Measurements from ENCODE around the gene AFAP1L1. TPM values are rescaled to one million over a fixed set of nuclear protein-coding genes. Genes with fewer than 3 reads are reported as not detected.

AFAP1L1 gene
- total RNA-seq, 1 donor from 2014 or later = 0.36 TPM

DNA sequence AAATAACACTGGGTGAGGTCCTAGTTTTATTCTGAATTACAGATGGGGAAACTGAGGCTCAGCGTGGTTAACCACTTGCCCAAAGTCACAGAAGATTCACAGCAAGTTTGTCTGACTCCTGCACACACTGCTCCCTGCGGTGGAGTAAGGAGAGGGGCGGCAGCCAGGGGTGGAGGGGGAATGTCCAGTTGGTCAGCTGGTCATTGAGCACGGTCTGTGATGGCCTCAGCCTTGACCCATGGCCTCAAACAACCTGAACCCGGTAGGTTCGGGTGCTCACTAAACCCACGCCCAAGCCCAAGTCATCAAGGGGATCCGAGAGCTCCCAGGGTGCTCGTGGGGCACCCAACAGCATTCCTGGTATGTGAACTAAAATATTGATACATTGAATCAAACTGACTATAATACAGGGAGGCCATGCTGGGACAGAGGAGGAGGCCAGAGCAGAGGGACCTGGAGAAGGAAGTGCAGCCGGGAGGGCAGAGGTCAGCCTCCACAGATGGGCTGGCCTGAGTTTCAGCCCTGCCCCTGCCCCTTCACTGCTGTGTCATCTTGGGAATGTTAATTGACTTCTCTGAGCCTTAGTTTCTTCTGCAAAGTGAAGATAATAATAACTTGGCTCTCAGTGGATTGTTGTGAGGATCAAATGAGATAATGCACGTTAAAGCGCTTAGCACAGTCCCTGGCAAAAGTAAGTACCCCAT, 111.0 kb downstream of the AFAP1L1 start:
- TF ChIP-seq EZH2 (IDR thresholded peaks at IDR 0.05) (no peak), EZH2phosphoT487 (IDR thresholded peaks at IDR 0.05) (no peak)
- TF ChIP-seq, protein P1, sequence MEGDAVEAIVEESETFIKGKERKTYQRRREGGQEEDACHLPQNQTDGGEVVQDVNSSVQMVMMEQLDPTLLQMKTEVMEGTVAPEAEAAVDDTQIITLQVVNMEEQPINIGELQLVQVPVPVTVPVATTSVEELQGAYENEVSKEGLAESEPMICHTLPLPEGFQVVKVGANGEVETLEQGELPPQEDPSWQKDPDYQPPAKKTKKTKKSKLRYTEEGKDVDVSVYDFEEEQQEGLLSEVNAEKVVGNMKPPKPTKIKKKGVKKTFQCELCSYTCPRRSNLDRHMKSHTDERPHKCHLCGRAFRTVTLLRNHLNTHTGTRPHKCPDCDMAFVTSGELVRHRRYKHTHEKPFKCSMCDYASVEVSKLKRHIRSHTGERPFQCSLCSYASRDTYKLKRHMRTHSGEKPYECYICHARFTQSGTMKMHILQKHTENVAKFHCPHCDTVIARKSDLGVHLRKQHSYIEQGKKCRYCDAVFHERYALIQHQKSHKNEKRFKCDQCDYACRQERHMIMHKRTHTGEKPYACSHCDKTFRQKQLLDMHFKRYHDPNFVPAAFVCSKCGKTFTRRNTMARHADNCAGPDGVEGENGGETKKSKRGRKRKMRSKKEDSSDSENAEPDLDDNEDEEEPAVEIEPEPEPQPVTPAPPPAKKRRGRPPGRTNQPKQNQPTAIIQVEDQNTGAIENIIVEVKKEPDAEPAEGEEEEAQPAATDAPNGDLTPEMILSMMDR (IDR thresholded peaks at IDR 0.05) = no peak
- H3K4me3 Mint-ChIP-seq = no peak overlapping the region
- no peak overlapping the region for H3K27ac Mint-ChIP-seq
- Histone ChIP-seq H3K36me3 (no peaks in the 10 kb centered on the region), H2AFZ (replicated peaks) (no peak overlapping the region), H3K4me2 (no peak overlapping the region), H3K79me2 (ENCODE audit: low read depth) (no peaks in the 10 kb centered on the region), H3K4me1 (no peaks in the 10 kb centered on the region), H3K9ac (no peak overlapping the region), H3K4me3 (no peak overlapping the region), H3K27me3 (no peaks in the 10 kb centered on the region), H3K9me3 (ENCODE audit: low read depth) (no peaks in the 10 kb centered on the region), H3F3A (ENCODE audit: low read depth) (no peaks in the 10 kb centered on the region), H4K20me1 (ENCODE audit: low read depth) (no peaks in the 10 kb centered on the region), H3K27ac (no peak overlapping the region)
- no peaks in the 10 kb centered on the region for H3K36me3 Mint-ChIP-seq
- peaks cover 38% of the 10 kb centered on the region for H3K4me1 Mint-ChIP-seq
- peaks cover 10% of the 10 kb centered on the region for H3K27me3 Mint-ChIP-seq (ENCODE audit: insufficient read depth, low read depth)
- H3K9me3 Mint-ChIP-seq = no peaks in the 10 kb centered on the region
- DNase-seq (ENCODE audit: low spot score) = no peak

DNA sequence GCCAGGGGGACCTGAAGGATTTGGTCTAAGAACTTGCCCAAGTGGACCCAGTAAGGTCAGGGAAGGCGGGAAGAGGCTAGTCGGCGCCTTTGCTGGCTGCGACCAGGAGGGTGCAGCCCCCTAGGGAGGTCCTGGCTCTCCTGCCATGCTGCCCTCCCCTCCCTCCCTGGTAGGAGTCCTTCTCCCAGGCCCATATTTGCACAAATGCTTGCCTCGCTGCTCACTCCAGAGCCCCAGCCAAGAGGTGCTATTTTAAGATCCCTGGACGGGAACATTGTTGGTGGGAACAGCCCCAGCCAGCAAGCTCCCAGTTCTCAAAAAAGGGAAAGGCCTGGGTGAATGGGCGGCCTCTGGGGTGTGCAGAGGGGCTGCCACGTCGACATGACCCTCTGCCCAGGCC, 111.7 kb downstream of the AFAP1L1 start:
- H3K9ac ChIP-seq = no peak overlapping the region
- H2AFZ ChIP-seq (replicated peaks) = no peak overlapping the region
- Mint-ChIP-seq H3K27ac (no peak overlapping the region), H3K4me1 (peaks cover 34% of the 10 kb centered on the region), H3K27me3 (ENCODE audit: insufficient read depth, low read depth) (peaks cover 7% of the 10 kb centered on the region), H3K36me3 (no peaks in the 10 kb centered on the region), H3K9me3 (peaks cover under 1% of the 10 kb centered on the region), H3K4me3 (no peak overlapping the region)
- TF ChIP-seq EZH2phosphoT487 (IDR thresholded peaks at IDR 0.05) = no peak
- TF ChIP-seq, protein P1 (IDR thresholded peaks at IDR 0.05) = no peak
- TF ChIP-seq EZH2 (IDR thresholded peaks at IDR 0.05) = no peak
- H3K79me2 ChIP-seq (ENCODE audit: low read depth) = no peaks in the 10 kb centered on the region
- H3K27me3 ChIP-seq = no peaks in the 10 kb centered on the region
- H3F3A ChIP-seq (ENCODE audit: low read depth) = no peaks in the 10 kb centered on the region
- H4K20me1 ChIP-seq (ENCODE audit: low read depth) = no peaks in the 10 kb centered on the region
- no peaks in the 10 kb centered on the region for H3K36me3 ChIP-seq
- H3K4me2 ChIP-seq = no peak overlapping the region
- no peak overlapping the region for H3K27ac ChIP-seq
- H3K9me3 ChIP-seq (ENCODE audit: low read depth) = no peaks in the 10 kb centered on the region
- no peak for DNase-seq (ENCODE audit: low spot score)
- H3K4me3 ChIP-seq = no peak overlapping the region
- H3K4me1 ChIP-seq = no peaks in the 10 kb centered on the region

DNA sequence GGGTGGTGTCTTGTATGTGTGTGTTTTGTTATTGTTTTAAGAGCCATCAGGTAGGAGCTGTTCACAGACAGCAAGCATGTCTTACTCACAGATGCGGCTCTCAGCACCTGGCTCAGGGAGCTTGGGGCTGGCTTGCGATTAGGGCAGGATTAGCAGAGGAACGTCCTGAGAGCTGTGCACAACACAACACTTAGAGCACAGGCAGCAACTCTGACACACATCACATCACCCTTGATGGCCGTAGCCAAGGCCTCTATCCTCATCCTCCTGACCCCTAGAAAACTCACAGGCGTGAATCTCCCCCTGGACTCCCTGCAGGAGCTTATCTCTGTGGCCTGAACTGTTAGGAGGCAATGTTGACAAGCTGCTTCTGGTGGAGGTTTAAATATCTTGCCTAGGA, 114.5 kb downstream of the AFAP1L1 start:
- Histone ChIP-seq H3F3A (ENCODE audit: low read depth) (no peaks in the 10 kb centered on the region), H2AFZ (replicated peaks) (no peak overlapping the region), H3K9ac (no peak overlapping the region), H3K9me3 (ENCODE audit: low read depth) (no peaks in the 10 kb centered on the region), H3K27ac (no peak overlapping the region), H3K4me2 (no peak overlapping the region), H3K36me3 (no peaks in the 10 kb centered on the region), H4K20me1 (ENCODE audit: low read depth) (no peaks in the 10 kb centered on the region), H3K4me1 (no peaks in the 10 kb centered on the region), H3K4me3 (no peak overlapping the region), H3K27me3 (no peaks in the 10 kb centered on the region), H3K79me2 (ENCODE audit: low read depth) (no peaks in the 10 kb centered on the region)
- H3K4me3 Mint-ChIP-seq = no peak overlapping the region
- TF ChIP-seq EZH2phosphoT487 (IDR thresholded peaks at IDR 0.05) (no peak), EZH2 (IDR thresholded peaks at IDR 0.05) (no peak)
- TF ChIP-seq, protein P1 (IDR thresholded peaks at IDR 0.05) = no peak
- H3K4me1 Mint-ChIP-seq = peaks cover 22% of the 10 kb centered on the region
- peak overlapping the region; percentile 3 for H3K27ac Mint-ChIP-seq
- H3K36me3 Mint-ChIP-seq = no peaks in the 10 kb centered on the region
- DNase-seq (ENCODE audit: low spot score) = no peak
- H3K27me3 Mint-ChIP-seq (ENCODE audit: insufficient read depth, low read depth) = peaks cover 4% of the 10 kb centered on the region
- peaks cover 2% of the 10 kb centered on the region for H3K9me3 Mint-ChIP-seq

Measured in neural progenitor cell (in vitro differentiated cells).